ENCODE data around the gene SLC12A8.

Gene SLC12A8

GRCh38 chr3:125188955-125189354, 23.6 kb downstream of the SLC12A8 start:
- H3K27me3 ChIP-seq (replicated peaks in 2 of 5; ENCODE audit: control insufficient read depth in 4 of 5, insufficient read depth in 5 of 5, low read length in 4 of 5), result peaks cover 0 to 3% (median 0%) of the 10 kb centered on the region in 5 experiments
- no peak overlapping the region for H3K27ac ChIP-seq (ENCODE audit: insufficient read depth in 1 of 2, low read depth in 1 of 2, low read length in 2 of 2, poor library complexity in 1 of 2, severe bottlenecking in 2 of 2)
- H3K4me1 ChIP-seq (ENCODE audit: control extremely low read depth in 1 of 4, control insufficient read depth in 4 of 4, insufficient read depth in 4 of 4, low read length in 3 of 4), result peaks cover 0 to 4% (median 0%) of the 10 kb centered on the region in 4 experiments
- POLR2A ChIA-PET, result no interaction called here
- CTCF ChIA-PET, result interaction anchor here (1.0 kb wide), 1 partner anchor 24 kb away, joined by 3 read pairs; no protein-coding TSS in a partner anchor
- whole genome bisulfite sequencing (ENCODE audit: insufficient coverage), result 80% methylated on average over 1 of the region's 2 CpGs
- no peak for DNase-seq
- H3K36me3 ChIP-seq (ENCODE audit: control insufficient read depth in 4 of 4, insufficient read depth in 4 of 4, low read length in 3 of 4), result no peaks in the 10 kb centered on the region
- no peak overlapping the region for H3K4me3 ChIP-seq (ENCODE audit: control insufficient read depth in 1 of 7, extremely low read depth in 1 of 7, insufficient read depth in 4 of 7, low read depth in 2 of 7, low read length in 6 of 7)
- H3K9me3 ChIP-seq (ENCODE audit: control extremely low read depth in 1 of 5, control insufficient read depth in 4 of 5, insufficient read depth in 2 of 5, low read depth in 1 of 5, low read length in 4 of 5), result no peaks in the 10 kb centered on the region

DNA sequence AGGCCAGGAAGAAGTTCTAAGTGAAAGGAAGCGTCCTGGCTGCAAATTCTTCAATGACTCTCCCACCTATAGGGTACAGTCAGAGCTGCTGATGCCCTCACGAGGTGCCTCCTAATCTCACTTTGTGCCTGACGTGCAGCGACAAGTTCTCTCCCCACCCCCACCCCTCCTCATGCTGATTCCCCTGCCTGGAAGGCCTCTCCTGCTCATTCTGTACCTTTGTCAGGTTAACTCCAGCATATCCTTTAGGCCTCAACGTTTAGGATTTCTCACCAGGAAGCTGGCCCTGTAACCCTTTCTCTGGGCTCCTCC, 25.0 kb downstream of the SLC12A8 start:
- CTCF ChIA-PET, result interaction anchor here (1.7 kb wide), 1 partner anchor 17 kb away, joined by 3 read pairs; no protein-coding TSS in a partner anchor
- no peaks in the 10 kb centered on the region for H3K36me3 ChIP-seq (ENCODE audit: control insufficient read depth in 4 of 4, insufficient read depth in 4 of 4, low read length in 3 of 4)
- no peaks in the 10 kb centered on the region for H3K9me3 ChIP-seq (ENCODE audit: control extremely low read depth in 1 of 5, control insufficient read depth in 4 of 5, insufficient read depth in 2 of 5, low read depth in 1 of 5, low read length in 4 of 5)
- H3K27me3 ChIP-seq (replicated peaks in 2 of 5; ENCODE audit: control insufficient read depth in 4 of 5, insufficient read depth in 5 of 5, low read length in 4 of 5), result peaks cover 0 to 3% (median 0%) of the 10 kb centered on the region in 5 experiments
- no peak overlapping the region for H3K27ac ChIP-seq (ENCODE audit: insufficient read depth in 1 of 2, low read depth in 1 of 2, low read length in 2 of 2, poor library complexity in 1 of 2, severe bottlenecking in 2 of 2)
- POLR2A ChIA-PET, result no interaction called here
- 94% methylated on average over 5 of the region's 5 CpGs for WGBS (ENCODE audit: insufficient coverage)
- DNase-seq, result no peak
- peaks cover 0 to 4% (median 0%) of the 10 kb centered on the region in 4 experiments for H3K4me1 ChIP-seq (ENCODE audit: control extremely low read depth in 1 of 4, control insufficient read depth in 4 of 4, insufficient read depth in 4 of 4, low read length in 3 of 4)
- H3K4me3 ChIP-seq (ENCODE audit: control insufficient read depth in 1 of 7, extremely low read depth in 1 of 7, insufficient read depth in 4 of 7, low read depth in 2 of 7, low read length in 6 of 7), result no peak overlapping the region

GRCh38 chr3:125186800-125187598, 25.5 kb downstream of the SLC12A8 start:
- DNase-seq, result no peak
- peaks cover 0 to 3% (median 0%) of the 10 kb centered on the region in 4 experiments for H3K4me1 ChIP-seq (ENCODE audit: control extremely low read depth in 1 of 4, control insufficient read depth in 4 of 4, insufficient read depth in 4 of 4, low read length in 3 of 4)
- H3K4me3 ChIP-seq (ENCODE audit: control insufficient read depth in 1 of 7, extremely low read depth in 1 of 7, insufficient read depth in 4 of 7, low read depth in 2 of 7, low read length in 6 of 7), result no peak overlapping the region
- CTCF ChIA-PET, result interaction anchor here (1.7 kb wide), 1 partner anchor 17 kb away, joined by 3 read pairs; no protein-coding TSS in a partner anchor
- peaks cover 0 to 3% (median 0%) of the 10 kb centered on the region in 5 experiments for H3K27me3 ChIP-seq (replicated peaks in 2 of 5; ENCODE audit: control insufficient read depth in 4 of 5, insufficient read depth in 5 of 5, low read length in 4 of 5)
- 98% methylated on average over 20 of the region's 20 CpGs for WGBS (ENCODE audit: insufficient coverage)
- H3K36me3 ChIP-seq (ENCODE audit: control insufficient read depth in 4 of 4, insufficient read depth in 4 of 4, low read length in 3 of 4), result no peaks in the 10 kb centered on the region
- POLR2A ChIA-PET, result no interaction called here
- no peaks in the 10 kb centered on the region for H3K9me3 ChIP-seq (ENCODE audit: control extremely low read depth in 1 of 5, control insufficient read depth in 4 of 5, insufficient read depth in 2 of 5, low read depth in 1 of 5, low read length in 4 of 5)
- H3K27ac ChIP-seq (ENCODE audit: insufficient read depth in 1 of 2, low read depth in 1 of 2, low read length in 2 of 2, poor library complexity in 1 of 2, severe bottlenecking in 2 of 2), result no peak overlapping the region

GRCh38 chr3:125186261-125186787, 26.2 kb downstream of the SLC12A8 start:
- Histone ChIP-seq H3K9me3 (ENCODE audit: control extremely low read depth in 1 of 5, control insufficient read depth in 4 of 5, insufficient read depth in 2 of 5, low read depth in 1 of 5, low read length in 4 of 5) (no peaks in the 10 kb centered on the region), H3K36me3 (ENCODE audit: control insufficient read depth in 4 of 4, insufficient read depth in 4 of 4, low read length in 3 of 4) (no peaks in the 10 kb centered on the region), H3K4me1 (ENCODE audit: control extremely low read depth in 1 of 4, control insufficient read depth in 4 of 4, insufficient read depth in 4 of 4, low read length in 3 of 4) (no peaks in the 10 kb centered on the region), H3K27me3 (replicated peaks in 2 of 5; ENCODE audit: control insufficient read depth in 4 of 5, insufficient read depth in 5 of 5, low read length in 4 of 5) (peaks cover 0 to 3% (median 0%) of the 10 kb centered on the region in 5 experiments), H3K4me3 (ENCODE audit: control insufficient read depth in 1 of 7, extremely low read depth in 1 of 7, insufficient read depth in 4 of 7, low read depth in 2 of 7, low read length in 6 of 7) (no peak overlapping the region), H3K27ac (ENCODE audit: insufficient read depth in 1 of 2, low read depth in 1 of 2, low read length in 2 of 2, poor library complexity in 1 of 2, severe bottlenecking in 2 of 2) (no peak overlapping the region)
- WGBS (ENCODE audit: insufficient coverage), result 94% methylated on average over 10 of the region's 10 CpGs
- ChIA-PET CTCF (interaction anchor here (1.7 kb wide), 1 partner anchor 16 kb away, joined by 3 read pairs; no protein-coding TSS in a partner anchor), POLR2A (no interaction called here)
- no peak for DNase-seq

DNA sequence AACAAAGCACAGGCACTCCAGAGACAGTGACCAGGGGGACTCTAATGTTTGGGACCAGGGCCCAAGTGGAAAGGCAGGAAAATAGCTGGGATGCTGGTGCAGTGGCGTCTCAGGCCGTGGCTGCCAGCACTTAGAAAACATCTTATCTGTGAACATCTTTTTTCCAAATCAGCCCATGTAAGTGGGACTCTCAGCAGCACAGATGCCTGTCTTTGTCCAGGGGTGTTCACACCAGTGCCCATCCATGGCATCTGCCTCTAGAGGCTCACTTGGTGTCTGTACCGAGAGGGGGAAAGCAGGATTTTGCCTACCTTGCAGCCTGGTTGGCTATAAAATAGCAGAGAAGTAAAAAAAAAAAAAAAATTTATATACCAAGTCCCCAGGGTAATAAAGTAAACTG, 26.7 kb downstream of the SLC12A8 start:
- peaks cover 0 to 3% (median 0%) of the 10 kb centered on the region in 5 experiments for H3K27me3 ChIP-seq (replicated peaks in 2 of 5; ENCODE audit: control insufficient read depth in 4 of 5, insufficient read depth in 5 of 5, low read length in 4 of 5)
- no peaks in the 10 kb centered on the region for H3K4me1 ChIP-seq (ENCODE audit: control extremely low read depth in 1 of 4, control insufficient read depth in 4 of 4, insufficient read depth in 4 of 4, low read length in 3 of 4)
- CTCF ChIA-PET, result no interaction called here
- H3K9me3 ChIP-seq (ENCODE audit: control extremely low read depth in 1 of 5, control insufficient read depth in 4 of 5, insufficient read depth in 2 of 5, low read depth in 1 of 5, low read length in 4 of 5), result no peaks in the 10 kb centered on the region
- POLR2A ChIA-PET, result no interaction called here
- no peak for DNase-seq
- WGBS (ENCODE audit: insufficient coverage), result 89% methylated on average over 2 of the region's 3 CpGs
- no peak overlapping the region for H3K27ac ChIP-seq (ENCODE audit: insufficient read depth in 1 of 2, low read depth in 1 of 2, low read length in 2 of 2, poor library complexity in 1 of 2, severe bottlenecking in 2 of 2)
- H3K36me3 ChIP-seq (ENCODE audit: control insufficient read depth in 4 of 4, insufficient read depth in 4 of 4, low read length in 3 of 4), result no peaks in the 10 kb centered on the region
- H3K4me3 ChIP-seq (ENCODE audit: control insufficient read depth in 1 of 7, extremely low read depth in 1 of 7, insufficient read depth in 4 of 7, low read depth in 2 of 7, low read length in 6 of 7), result no peak overlapping the region

DNA sequence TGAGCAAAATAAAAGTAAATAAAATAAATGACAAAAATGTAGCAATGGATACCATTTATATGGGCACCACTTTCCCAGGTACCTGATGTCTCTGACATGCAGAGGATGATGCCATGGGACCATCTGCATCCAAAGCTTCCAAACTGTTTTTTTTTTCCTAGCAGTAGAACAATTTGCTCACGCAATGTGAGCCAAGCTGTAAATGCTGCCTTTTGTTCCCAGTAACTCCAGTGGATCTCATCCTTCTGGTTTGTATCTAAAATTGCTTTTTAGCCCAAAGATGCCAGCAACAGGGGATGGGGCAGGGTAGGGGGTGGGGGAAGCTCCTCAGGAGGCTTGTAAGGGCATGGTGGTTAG, 32.7 kb downstream of the SLC12A8 start:
- ChIA-PET POLR2A (no interaction called here), CTCF (interaction anchor here (2.1 kb wide), 1 partner anchor 10 kb away, joined by 7 read pairs; no protein-coding TSS in a partner anchor)
- Histone ChIP-seq H3K27ac (ENCODE audit: insufficient read depth in 1 of 2, low read depth in 1 of 2, low read length in 2 of 2, poor library complexity in 1 of 2, severe bottlenecking in 2 of 2) (no peak overlapping the region), H3K27me3 (replicated peaks in 2 of 5; ENCODE audit: control insufficient read depth in 4 of 5, insufficient read depth in 5 of 5, low read length in 4 of 5) (no peaks in the 10 kb centered on the region), H3K4me3 (ENCODE audit: control insufficient read depth in 1 of 7, extremely low read depth in 1 of 7, insufficient read depth in 4 of 7, low read depth in 2 of 7, low read length in 6 of 7) (no peak overlapping the region), H3K9me3 (ENCODE audit: control extremely low read depth in 1 of 5, control insufficient read depth in 4 of 5, insufficient read depth in 2 of 5, low read depth in 1 of 5, low read length in 4 of 5) (no peaks in the 10 kb centered on the region), H3K36me3 (ENCODE audit: control insufficient read depth in 4 of 4, insufficient read depth in 4 of 4, low read length in 3 of 4) (no peaks in the 10 kb centered on the region), H3K4me1 (ENCODE audit: control extremely low read depth in 1 of 4, control insufficient read depth in 4 of 4, insufficient read depth in 4 of 4, low read length in 3 of 4) (peaks cover 0 to 2% (median 0%) of the 10 kb centered on the region in 4 experiments)
- 100% methylated on average over 1 of the region's 1 CpG for WGBS (ENCODE audit: insufficient coverage)
- no peak for DNase-seq
